Fibroblast of gingiva (primary cell): ENCODE results near the gene KNSTRN.
A peak's percentile ranks its signal among the peaks of the same experiment; 100 is the strongest.

ENCODE experiments used
- DNase-seq: peaks from one replicate; pipeline ENCODE4 v3.0.0-alpha.2; 2011; ENCODE audit warnings: low read depth

The KNSTRN gene

DNA sequence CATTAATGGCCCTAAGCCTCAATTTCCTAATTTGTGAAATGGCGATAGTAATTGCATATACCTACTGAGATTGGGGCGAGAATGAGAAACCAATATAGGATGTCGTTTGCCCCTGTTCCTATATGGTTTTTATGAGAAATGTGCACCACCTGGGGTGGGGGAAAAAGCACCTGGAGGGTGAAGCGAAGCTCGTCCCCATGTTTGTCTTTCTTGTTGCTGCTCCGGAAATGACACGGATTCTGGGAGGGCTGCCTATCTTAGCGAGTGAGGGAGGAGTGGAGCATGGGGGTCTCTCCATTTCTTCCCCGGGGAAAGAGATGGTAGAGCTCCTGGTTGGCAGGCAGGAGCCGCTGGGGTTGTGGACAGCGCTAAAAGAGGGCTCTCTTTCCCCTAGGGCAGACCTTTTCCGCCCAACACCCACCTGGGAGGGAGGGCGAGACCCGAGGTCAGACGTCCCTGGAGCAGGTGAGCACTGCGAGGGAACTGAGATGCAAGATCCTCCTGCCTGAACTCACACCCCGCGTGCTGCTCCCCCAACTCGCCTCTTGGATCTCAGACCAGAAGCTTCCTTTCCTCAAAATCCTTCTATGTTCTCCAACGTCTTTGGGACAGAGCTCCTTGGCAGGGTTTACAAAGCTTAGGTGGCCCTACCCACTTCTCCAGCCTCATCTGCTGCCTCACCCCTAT lies 52.6 kb downstream of the KNSTRN start:
- no peak for DNase-seq

DNA sequence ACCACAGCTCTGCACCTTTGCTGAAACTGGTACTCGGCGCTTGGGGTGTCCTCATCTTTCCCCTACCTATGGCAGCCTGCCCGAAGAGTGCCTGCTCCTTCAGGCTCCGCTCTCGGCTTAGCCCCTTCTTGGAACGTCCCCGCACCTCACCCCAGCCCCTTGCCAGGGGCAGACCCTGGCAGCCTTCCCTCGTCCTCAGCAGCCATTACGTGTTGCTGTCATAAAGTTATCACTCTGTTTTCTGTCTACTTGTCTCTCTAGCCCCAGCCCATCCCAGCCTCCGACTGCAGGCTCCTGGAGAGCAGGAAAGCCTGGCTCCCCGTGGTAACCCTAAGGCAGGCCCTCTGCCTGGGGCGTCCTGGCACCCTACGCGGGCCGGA lies 53.2 kb downstream of the KNSTRN start:
- DNase-seq, result no peak

GRCh38 chr15:40436116-40436891 lies 53.8 kb downstream of the KNSTRN start:
- DNase-seq, result no peak

- no peak for DNase-seq
These were observed 54.6 kb downstream of the KNSTRN start for GRCh38 chr15:40436892-40437751.

- no peak for DNase-seq
These were observed 55.5 kb downstream of the KNSTRN start for GRCh38 chr15:40437752-40438687.

- no peak for DNase-seq
These were observed 56.2 kb downstream of the KNSTRN start for GRCh38 chr15:40438712-40439111.

DNA sequence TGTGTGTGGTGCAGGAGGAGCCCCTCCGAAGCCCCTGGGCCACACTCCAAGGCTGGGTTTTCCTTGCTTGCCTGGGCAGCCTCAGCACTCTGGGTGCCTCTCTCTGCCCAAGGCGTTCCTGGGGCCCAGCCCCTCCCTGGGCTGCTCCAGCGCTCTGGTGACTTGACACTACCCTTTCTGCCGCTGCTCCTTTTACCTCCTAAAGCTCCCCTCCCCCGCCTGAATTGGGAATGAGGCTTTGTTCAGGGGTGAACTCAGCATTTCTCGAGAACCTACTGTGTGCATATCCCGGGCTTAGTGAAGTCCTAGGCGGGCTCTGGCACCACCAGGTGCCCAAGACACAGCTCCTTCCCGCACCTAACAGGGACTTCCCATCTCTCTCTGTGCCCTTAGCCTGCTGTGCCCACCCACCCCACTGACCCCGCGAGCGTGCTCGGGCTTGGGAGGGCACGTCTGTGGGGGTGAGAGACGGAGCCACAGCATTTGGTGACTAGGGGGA lies 57.0 kb downstream of the KNSTRN start:
- DNase-seq, result no peak

DNA sequence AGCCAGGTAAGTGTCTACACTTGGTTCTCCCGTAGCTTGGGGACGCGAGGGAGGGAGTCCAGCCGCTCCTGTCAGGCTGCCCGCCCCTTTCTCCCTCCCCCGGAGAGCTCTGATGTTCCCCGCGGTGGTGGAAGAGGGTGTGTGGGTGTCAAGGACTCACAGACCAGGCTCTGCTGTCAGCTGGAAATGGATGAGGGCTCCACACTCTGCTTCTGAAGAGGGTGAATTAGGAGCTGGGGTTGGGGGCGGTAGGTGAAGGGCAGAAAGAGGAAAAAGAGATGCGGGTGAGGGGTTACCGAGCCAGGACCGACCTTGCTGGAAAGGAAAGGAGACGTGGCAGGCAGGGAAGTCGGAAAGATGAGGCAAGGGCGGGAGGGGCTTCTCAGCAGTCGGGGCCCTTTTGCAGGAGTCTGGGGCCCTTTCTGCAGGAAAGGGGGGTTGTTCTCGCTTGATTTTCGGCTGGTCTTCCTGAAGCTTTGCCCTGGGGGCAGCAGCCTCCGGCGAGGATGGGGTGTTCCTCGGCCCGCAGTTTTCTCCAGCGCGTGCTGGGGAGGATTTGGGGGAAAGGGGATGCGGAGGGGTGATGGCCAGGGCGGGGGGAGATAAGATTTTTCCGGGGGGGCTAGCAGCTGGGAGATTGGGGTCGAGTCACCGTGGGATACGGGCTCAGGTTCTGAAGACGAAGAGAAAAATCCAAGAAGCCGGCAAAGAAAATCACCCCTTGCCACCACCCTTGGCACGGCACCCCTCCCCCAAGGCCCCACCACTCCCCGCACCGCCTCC lies 57.6 kb downstream of the KNSTRN start:
- peak; percentile 23 for DNase-seq

GRCh38 chr15:40440743-40441564 lies 58.4 kb downstream of the KNSTRN start, which contains the start of gene BAHD1:
TSS of gene BAHD1 (plus strand) at chr15:40440953. CDS start at chr15:40458465, 17,512 bp downstream.
- DNase-seq, result peak; percentile 96

DNA sequence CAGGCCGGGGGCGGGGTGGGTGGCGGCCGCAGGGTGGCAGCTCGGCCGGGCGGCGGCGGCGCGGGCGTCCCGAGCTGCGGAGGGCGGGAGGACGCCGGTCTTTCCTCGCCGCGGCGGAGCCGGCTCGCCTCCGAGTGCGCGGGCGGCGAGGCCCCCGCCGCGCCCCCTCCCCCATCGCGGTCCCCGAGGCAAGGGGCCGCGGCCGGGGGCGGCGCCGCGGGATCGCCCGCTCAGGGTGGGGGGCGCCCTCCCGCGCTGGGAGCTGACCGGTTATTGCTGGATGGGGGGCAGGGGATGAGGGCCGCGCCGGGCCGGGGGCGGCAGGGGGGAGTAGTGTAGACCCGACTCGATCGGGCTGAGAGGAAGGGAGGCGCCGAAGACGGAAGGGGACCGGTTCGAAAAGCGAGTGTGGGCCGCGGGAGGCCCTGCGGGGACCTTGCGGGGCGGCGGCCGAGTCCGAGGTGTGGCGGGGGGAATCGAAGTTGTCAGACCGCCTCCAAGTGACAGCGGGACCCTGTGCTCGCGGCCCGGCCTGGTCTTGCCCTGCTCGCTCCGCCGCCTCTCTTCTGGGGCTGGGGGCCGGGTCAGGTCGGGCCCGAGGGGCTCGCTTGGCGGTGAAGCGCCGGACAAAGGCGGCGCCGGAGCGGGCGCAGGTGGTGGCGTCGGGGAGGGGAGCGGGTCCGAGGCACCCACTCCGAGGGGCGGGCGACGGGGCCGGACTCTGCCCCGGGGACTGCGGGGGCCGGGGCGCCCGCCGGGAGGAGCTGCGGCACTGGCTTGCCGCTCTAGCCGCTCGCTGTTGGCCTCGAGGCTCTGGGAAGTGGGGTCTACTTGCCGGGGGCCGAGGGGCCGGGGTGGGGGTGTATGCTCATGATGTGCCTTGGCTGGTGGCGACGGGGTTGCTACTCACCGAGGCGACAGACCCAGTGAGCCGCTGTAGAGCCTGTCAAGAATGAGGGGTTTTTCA lies 59.3 kb downstream of the KNSTRN start:
- no peak for DNase-seq

- no peak for DNase-seq
These were observed 60.7 kb downstream of the KNSTRN start for GRCh38 chr15:40443255-40443654.

DNA sequence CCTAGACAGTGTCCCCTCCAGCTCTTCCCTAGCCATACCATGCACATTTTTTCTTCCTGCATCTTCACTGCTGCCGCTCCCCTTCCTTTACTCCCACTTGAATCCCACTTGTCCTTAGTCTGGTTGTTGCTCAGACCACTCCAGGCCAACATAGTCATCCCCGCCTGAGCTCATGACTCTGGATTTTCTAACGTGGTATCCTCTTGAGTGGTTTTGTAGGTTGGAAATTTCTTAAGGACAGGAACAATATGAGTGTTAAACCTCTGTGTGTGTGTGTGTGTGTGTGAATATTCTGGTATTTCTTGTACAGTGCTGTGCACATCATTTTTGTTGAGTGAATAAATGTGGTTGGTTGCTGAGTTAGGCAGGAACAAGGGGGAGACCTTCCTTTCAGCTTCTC lies 61.3 kb downstream of the KNSTRN start:
- DNase-seq, result no peak
